ENCODE results near the gene BAIAP2L2.
"Not testable (repeated sequence)": the region's sequence is repeated elsewhere in the genome, so short reads cannot be mapped to it uniquely, and the experiment has no call there.

BAIAP2L2 gene

GRCh38 chr22:38126928-38127668 lies 16.6 kb upstream of the BAIAP2L2 start:
- DNase-seq: no peak

GRCh38 chr22:38125751-38126201 lies 15.3 kb upstream of the BAIAP2L2 start:
- no peak for DNase-seq

GRCh38 chr22:38125038-38125610 lies 14.6 kb upstream of the BAIAP2L2 start:
- no peak for DNase-seq

GRCh38 chr22:38124236-38124974 lies 13.9 kb upstream of the BAIAP2L2 start:
- DNase-seq: no peak

- DNase-seq: no peak
Observed at GRCh38 chr22:38122616-38123015, 12.1 kb upstream of the BAIAP2L2 start.

- DNase-seq: no peak
Observed at GRCh38 chr22:38120359-38121110, 10.1 kb upstream of the BAIAP2L2 start.

- DNase-seq: not testable (repeated sequence)
Observed at GRCh38 chr22:38118747-38119146, 8.3 kb upstream of the BAIAP2L2 start.

- DNase-seq: no peak
Observed at GRCh38 chr22:38118182-38118581, 7.7 kb upstream of the BAIAP2L2 start.

GRCh38 chr22:38117556-38117955 lies 7.1 kb upstream of the BAIAP2L2 start:
- DNase-seq: not testable (repeated sequence)

- no peak for DNase-seq
Observed at GRCh38 chr22:38115423-38116205, 5.1 kb upstream of the BAIAP2L2 start.

- peak; percentile 55 for DNase-seq
Observed at GRCh38 chr22:38114484-38115398, 4.3 kb upstream of the BAIAP2L2 start.

GRCh38 chr22:38112381-38112780 lies 1.9 kb upstream of the BAIAP2L2 start:
- no peak for DNase-seq

GRCh38 chr22:38111925-38112355 lies 1.5 kb upstream of the BAIAP2L2 start:
- DNase-seq: no peak

- DNase-seq: no peak
Observed at GRCh38 chr22:38110863-38111852, 674 bp upstream of the BAIAP2L2 start.

- no peak for DNase-seq
Observed at GRCh38 chr22:38109371-38110001, 998 bp downstream of the BAIAP2L2 start.

GRCh38 chr22:38108561-38109319 lies 1.7 kb downstream of the BAIAP2L2 start:
- no peak for DNase-seq

- DNase-seq: no peak
Observed at GRCh38 chr22:38107692-38108515, 2.6 kb downstream of the BAIAP2L2 start.

Data from HCEC 1CT (cell line).